Endothelial cell of umbilical vein (primary cell): Measurements from ENCODE around the gene CCR4. TPM values are rescaled to one million over a fixed set of nuclear protein-coding genes. Genes with fewer than 3 reads are reported as not detected.
"Not testable (repeated sequence)": the region's sequence is repeated elsewhere in the genome, so short reads cannot be mapped to it uniquely, and the experiment has no call there.

Experiments
- BruUV-seq: library from RNA; stranded (reverse); fragments of 400-500 nt; replicated peaks from 2 replicates; lab custom pipeline; 2021; lab: Mats Ljungman, UMichigan
- CTCF ChIA-PET: fragments of 300-600, 350-600 bp; sonication (Branson Sonifier 250); formaldehyde crosslinking; loops from one replicate; lab custom pipeline; 2021; ENCODE audit warnings: antibody characterized with exemption, inconsistent platforms; lab: Charles Lee
- POLR2A ChIA-PET: fragments of 300-600, 350-600 bp; sonication (Branson Sonifier 250); formaldehyde crosslinking; loops from one replicate; lab custom pipeline; 2021; ENCODE audit warnings: antibody characterized with exemption, inconsistent platforms; lab: Charles Lee
- DNase-seq: peaks from one replicate; pipeline ENCODE4 v3.0.0-alpha.2; 2011; ENCODE audit warnings: low read depth, low spot score
- FAIRE-seq: peaks from 2 replicates; lab custom pipeline; 2011; peaks lifted over from hg19 to GRCh38; lab: Jason Lieb, UNC
- H2AFZ ChIP-seq: 2 replicates; pipeline ENCODE4 v1.6.0; 2012; ENCODE audit warnings: low read depth, low read length, control low read depth, inconsistent platforms
- H3K27ac ChIP-seq: 2 replicates; pipeline ENCODE4 v1.5.1; 2011; ENCODE audit warnings: low read depth, mild to moderate bottlenecking, control low read depth, low read length, moderate library complexity; ENCODE audit not compliant: insufficient read depth
- H3K27me3 ChIP-seq, 2 experiments: 2 replicates each; pipeline versions ENCODE4 v1.6.0 to v1.6.1; 2011; ENCODE audit warnings: low read length in 2 of 2, mixed read lengths in 1 of 2; ENCODE audit not compliant: control insufficient read depth in 2 of 2, insufficient read depth in 2 of 2
- H3K36me3 ChIP-seq, 2 experiments: 2 replicates in 1 of 2; 3 replicates in 1 of 2; pipeline ENCODE4 v1.5.1; 2011; ENCODE audit warnings: low read length in 2 of 2, mild to moderate bottlenecking in 1 of 2, moderate library complexity in 1 of 2; ENCODE audit not compliant: control insufficient read depth in 2 of 2, insufficient read depth in 2 of 2; ENCODE audit errors: extremely low read depth in 1 of 2
- H3K4me1 ChIP-seq: 3 replicates; pipeline ENCODE4 v1.5.1; 2011; ENCODE audit warnings: mild to moderate bottlenecking, low read length; ENCODE audit not compliant: control insufficient read depth, insufficient read depth; ENCODE audit errors: extremely low read depth
- H3K4me2 ChIP-seq: 2 replicates; pipeline ENCODE4 v1.6.1; 2011; ENCODE audit warnings: low read length, control low read depth, mixed read lengths; ENCODE audit not compliant: insufficient read depth
- H3K4me3 ChIP-seq, 3 experiments: fragments of 200-600 bp in 1 of 3; sonication (generic), shearing (Covaris generic) in 1 of 3; replicated peaks in 1 of 3; 2 replicates each; pipeline ENCODE4 v1.5.1; 2011 to 2016; ENCODE audit warnings: control low read depth in 3 of 3, low read length in 3 of 3, mild to moderate bottlenecking in 2 of 3, inconsistent platforms in 1 of 3, low read depth in 1 of 3, moderate library complexity in 1 of 3; ENCODE audit not compliant: insufficient read depth in 1 of 3
- H3K79me2 ChIP-seq: 2 replicates; pipeline ENCODE4 v1.6.0; 2012; ENCODE audit warnings: low read length, inconsistent platforms; ENCODE audit not compliant: control insufficient read depth, insufficient read depth
- H3K9ac ChIP-seq: replicated peaks from 2 replicates; pipeline ENCODE3; 2011; ENCODE audit warnings: low read length, control low read depth; ENCODE audit not compliant: insufficient read depth; ENCODE audit errors: extremely low read depth
- H3K9me1 ChIP-seq: replicated peaks from 3 replicates; pipeline ENCODE4 v1.6.0; 2011; ENCODE audit warnings: mild to moderate bottlenecking, low read length; ENCODE audit not compliant: control insufficient read depth, insufficient read depth; ENCODE audit errors: extremely low read depth
- H3K9me3 ChIP-seq: replicated peaks from 2 replicates; pipeline ENCODE4 v1.5.1; 2012; ENCODE audit warnings: low read length, inconsistent platforms; ENCODE audit not compliant: control insufficient read depth, insufficient read depth
- H4K20me1 ChIP-seq: replicated peaks from 2 replicates; pipeline ENCODE3; 2011; ENCODE audit warnings: mild to moderate bottlenecking, low read length; ENCODE audit not compliant: control insufficient read depth, insufficient read depth; ENCODE audit errors: extremely low read depth
- FOS ChIP-seq: IDR thresholded peaks from 2 replicates; pipeline ENCODE4 v1.6.1; 2011; ENCODE audit warnings: mild to moderate bottlenecking, low read length, moderate library complexity, borderline replicate concordance; ENCODE audit not compliant: insufficient read depth
- JUN ChIP-seq: IDR thresholded peaks from 2 replicates; pipeline ENCODE4 v1.6.1; 2011; ENCODE audit warnings: borderline replicate concordance, low read depth; ENCODE audit not compliant: insufficient read length, insufficient read depth
- MYC ChIP-seq: IDR thresholded peaks from one replicate; pipeline ENCODE4 v1.6.1; 2011; ENCODE audit warnings: mild to moderate bottlenecking, low read depth, low read length
- POLR2A ChIP-seq: IDR thresholded peaks from 2 replicates; pipeline ENCODE4 v1.6.1; 2012; ENCODE audit warnings: low read depth, mild to moderate bottlenecking, control low read depth, low read length
- POLR2AphosphoS5 ChIP-seq: IDR thresholded peaks from 2 replicates; pipeline ENCODE4 v1.6.1; 2012; ENCODE audit warnings: low read depth, mild to moderate bottlenecking, control low read depth, low read length, moderate library complexity; ENCODE audit not compliant: insufficient read depth
- dilution Hi-C: fragments of 300-500 bp; cut with MboI; formaldehyde crosslinking; loops from one replicate; pipeline ENCODE4 v1.15.0; 2019; ENCODE audit warnings: low sequenced_read_pairs; ENCODE audit not compliant: extremely low pct_ligation_motif_present
- intact Hi-C: fragments of 100-400 bp; cut with micrococcal nuclease; formaldehyde crosslinking; loops from one replicate; pipeline ENCODE4 v1.10.0; 2022
- polyA plus RNA-seq, 4 experiments: library from polyadenylated mRNA; depleted of rRNA in 3 of 4; stranded (reverse) in 3 of 4; unstranded in 1 of 4; fragments of >200 nt; gene quantifications; 2 replicates each; pipeline versions ENCODE4 v1.2.1 to v1.2.3, GENCODE V29; 2011 to 2012; ENCODE audit warnings: missing spikeins in 1 of 4
- total RNA-seq: library from RNA; stranded (reverse); gene quantifications from 2 replicates; pipeline ENCODE4 v1.2.3, GENCODE V29; 2021
- TF ChIP-seq, protein P1 (sequence below), 2 donors: IDR thresholded peaks; 1 replicate in 1 of 2; 2 replicates in 1 of 2; pipeline ENCODE4 v1.5.1; 2011; ENCODE audit warnings: low read length in 2 of 2, mild to moderate bottlenecking in 2 of 2, moderate library complexity in 2 of 2, control low read depth in 1 of 2, inconsistent platforms in 1 of 2, low read depth in 1 of 2; ENCODE audit not compliant: insufficient read depth in 1 of 2; ENCODE audit errors: extremely low read depth in 1 of 2

CCR4 gene
- total and polyA plus RNA-seq, 2 donors (not counting 3 experiments of a cell fraction or from before 2014, with no cell fraction given) = not detected

DNA sequence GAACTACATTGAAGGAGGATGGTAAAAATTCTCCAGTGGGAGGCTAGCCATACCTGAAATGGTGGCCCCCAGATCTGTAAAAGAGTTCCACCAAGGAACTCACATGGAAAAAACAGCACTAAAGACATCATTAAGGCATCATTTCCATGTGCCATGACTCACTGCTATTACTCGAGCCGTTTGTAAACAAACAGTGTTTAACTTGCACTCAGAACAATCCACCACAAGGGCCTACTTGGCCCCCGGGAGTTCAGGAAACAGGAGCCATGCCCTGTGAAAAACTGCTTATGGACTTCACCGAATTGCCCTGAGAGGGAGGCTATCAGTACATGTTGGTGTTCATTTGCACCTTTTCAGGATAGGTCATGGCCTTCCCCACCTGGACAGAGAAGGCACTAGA, 18.2 kb downstream of the CCR4 start:
- Histone ChIP-seq H3K9ac (no peak overlapping the region), H4K20me1 (no peaks in the 10 kb centered on the region), H3K9me3 (no peaks in the 10 kb centered on the region), H2AFZ (no peak overlapping the region), H3K27me3 (peaks cover 0 to 5% of the 10 kb centered on the region in 2 experiments), H3K9me1 (no peaks in the 10 kb centered on the region), H3K36me3 (no peaks in the 10 kb centered on the region), H3K79me2 (no peaks in the 10 kb centered on the region), H3K4me1 (no peaks in the 10 kb centered on the region), H3K27ac (no peak overlapping the region), H3K4me2 (no peak overlapping the region), H3K4me3 (no peak overlapping the region)
- TF ChIP-seq MYC = no peak
- TF ChIP-seq JUN = no peak
- no peak for TF ChIP-seq POLR2A
- peak; percentile 20 for TF ChIP-seq FOS
- TF ChIP-seq, protein P1, sequence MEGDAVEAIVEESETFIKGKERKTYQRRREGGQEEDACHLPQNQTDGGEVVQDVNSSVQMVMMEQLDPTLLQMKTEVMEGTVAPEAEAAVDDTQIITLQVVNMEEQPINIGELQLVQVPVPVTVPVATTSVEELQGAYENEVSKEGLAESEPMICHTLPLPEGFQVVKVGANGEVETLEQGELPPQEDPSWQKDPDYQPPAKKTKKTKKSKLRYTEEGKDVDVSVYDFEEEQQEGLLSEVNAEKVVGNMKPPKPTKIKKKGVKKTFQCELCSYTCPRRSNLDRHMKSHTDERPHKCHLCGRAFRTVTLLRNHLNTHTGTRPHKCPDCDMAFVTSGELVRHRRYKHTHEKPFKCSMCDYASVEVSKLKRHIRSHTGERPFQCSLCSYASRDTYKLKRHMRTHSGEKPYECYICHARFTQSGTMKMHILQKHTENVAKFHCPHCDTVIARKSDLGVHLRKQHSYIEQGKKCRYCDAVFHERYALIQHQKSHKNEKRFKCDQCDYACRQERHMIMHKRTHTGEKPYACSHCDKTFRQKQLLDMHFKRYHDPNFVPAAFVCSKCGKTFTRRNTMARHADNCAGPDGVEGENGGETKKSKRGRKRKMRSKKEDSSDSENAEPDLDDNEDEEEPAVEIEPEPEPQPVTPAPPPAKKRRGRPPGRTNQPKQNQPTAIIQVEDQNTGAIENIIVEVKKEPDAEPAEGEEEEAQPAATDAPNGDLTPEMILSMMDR (IDR thresholded peaks at IDR 0.05; ENCODE audit: extremely low read depth in 1 of 2, insufficient read depth in 1 of 2, low read depth in 1 of 2, low read length in 2 of 2) = no peak
- no peak for TF ChIP-seq POLR2AphosphoS5
- intact Hi-C loops = no loop called here
- POLR2A ChIA-PET = interaction anchor here (0.7 kb wide), 1 partner anchor 105 kb away, joined by 3 read pairs; no protein-coding TSS in a partner anchor
- dilution Hi-C loops = no loop called here
- CTCF ChIA-PET = interaction anchor here (1.8 kb wide), 2 partner anchors 15 to 21 kb away, joined by 5 to 6 read pairs; no protein-coding TSS in a partner anchor
- FAIRE-seq = no peak
- BruUV-seq = no TSS peak
- DNase-seq = peak; percentile 43

- CTCF ChIA-PET = interaction anchor here (0.9 kb wide), 1 partner anchor 24 kb away, joined by 3 read pairs; no protein-coding TSS in a partner anchor
- H3K27me3 ChIP-seq, H3K4me1 ChIP-seq, H3K4me2 ChIP-seq, H3K4me3 ChIP-seq, H3K9me1 ChIP-seq, H3K9me3 ChIP-seq, H3K27ac ChIP-seq, H3K79me2 ChIP-seq, H4K20me1 ChIP-seq, H2AFZ ChIP-seq, dilution Hi-C loops, FAIRE-seq, H3K9ac ChIP-seq, POLR2A ChIA-PET, intact Hi-C loops, DNase-seq, H3K36me3 ChIP-seq, BruUV-seq: not testable (repeated sequence)
Observed at GRCh38 chr3:32971291-32971690, 19.8 kb downstream of the CCR4 start.
